ENCODE measurements around the gene MGAT4A. TPM values are rescaled to one million over a fixed set of nuclear protein-coding genes. Genes with fewer than 3 reads are reported as not detected.

Gene MGAT4A
- total and polyA plus RNA-seq, 9 of the 15 experiments (the other 6 are each of a cell fraction or from before 2014, with no cell fraction given): 0.03 to 0.53 (median 0.18) TPM; not detected in 2

GRCh38 chr2:98623657-98624056 is 107.3 kb downstream of the MGAT4A start:
- DNase-seq (ENCODE audit: extremely low read depth in 1 of 4, low spot score in 3 of 4) (no peak), FAIRE-seq (no peak), ATAC-seq (peak; percentile 29; the same call in 1 of the 3 replicates)
- no peak overlapping the region for H3K27ac ChIP-seq (ENCODE audit: extremely low read depth, low read depth, low read length)
- in situ Hi-C loops (cut with MboI): no loop called here
- H2AFZ ChIP-seq (ENCODE audit: low read depth, low read length): no peak overlapping the region
- peaks cover 0 to 2% of the 10 kb centered on the region in 2 experiments; a peak in 1 of 5 replicates for H3K27me3 ChIP-seq (ENCODE audit: control insufficient read depth in 2 of 2, insufficient read depth in 2 of 2, low read length in 2 of 2)
- ChIA-PET POLR2A (no interaction called here), CTCF (ENCODE audit: low intra/inter-chr PET ratio) (no interaction called here)
- H3K9ac ChIP-seq (ENCODE audit: insufficient read depth in 1 of 2, low read depth in 2 of 2, low read length in 2 of 2): no peak overlapping the region
- WGBS (ENCODE audit: insufficient coverage, low coverage, missing lambda C conversion rate): 20% methylated on average over 4 of the region's 5 CpGs
- no peaks in the 10 kb centered on the region for H3K79me2 ChIP-seq (ENCODE audit: control insufficient read depth, insufficient read depth, low read length)
- H3K4me1 ChIP-seq (replicated peaks in 1 of 2; ENCODE audit: control insufficient read depth in 2 of 2, insufficient read depth in 2 of 2, low read length in 2 of 2): no peaks in the 10 kb centered on the region
- H3K36me3 ChIP-seq (ENCODE audit: control insufficient read depth, insufficient read depth, low read length): no peaks in the 10 kb centered on the region
- intact Hi-C loops (cut with micrococcal nuclease): no loop called here
- no TSS peak for BruUV-seq (replicated peaks)
- no peaks in the 10 kb centered on the region for H3K9me3 ChIP-seq (replicated peaks; ENCODE audit: control insufficient read depth, insufficient read depth, low read depth, low read length)
- no peaks in the 10 kb centered on the region for H3K9me1 ChIP-seq (ENCODE audit: control insufficient read depth, insufficient read depth, low read length)
- no peak overlapping the region for H3K4me2 ChIP-seq (ENCODE audit: insufficient read depth, low read length)
- H3K4me3 ChIP-seq: no peak overlapping the region
- H4K20me1 ChIP-seq (replicated peaks; ENCODE audit: control insufficient read depth, insufficient read depth, low read length): no peaks in the 10 kb centered on the region
- no peak for TF ChIP-seq ZNF668 (CRISPR knock-in tag; IDR thresholded peaks at IDR 0.05)
- no peak for TF ChIP-seq ZKSCAN8 (CRISPR knock-in tag; IDR thresholded peaks at IDR 0.05)
- no peak for TF ChIP-seq MNT (conservative IDR thresholded peaks at IDR 0.05)
- TF ChIP-seq BMI1 (IDR thresholded peaks at IDR 0.05; ENCODE audit: low read length): no peak
- TF ChIP-seq ZFP36 (IDR thresholded peaks at IDR 0.05; ENCODE audit: low read depth, low read length, partially characterized antibody): no peak
- TF ChIP-seq ZNF592 (IDR thresholded peaks at IDR 0.05): no peak
- TF ChIP-seq DACH1 (IDR thresholded peaks at IDR 0.05; ENCODE audit: partially characterized antibody): no peak
- TF ChIP-seq ZNF134 (CRISPR knock-in tag; conservative IDR thresholded peaks at IDR 0.05): no peak
- no peak for TF ChIP-seq THRB (CRISPR knock-in tag; conservative IDR thresholded peaks at IDR 0.05)
- TF ChIP-seq PHF8 (IDR thresholded peaks at IDR 0.05; ENCODE audit: borderline replicate concordance, low read length): no peak
- TF ChIP-seq NR1H2 (CRISPR knock-in tag; IDR thresholded peaks at IDR 0.05): no peak
- no peak for TF ChIP-seq HNRNPUL1 (IDR thresholded peaks at IDR 0.05; ENCODE audit: low read length)
- TF ChIP-seq ATF3 (IDR thresholded peaks at IDR 0.05): no peak
- no peak for TF ChIP-seq ATF3 (CRISPR knock-in tag; conservative IDR thresholded peaks at IDR 0.05)
- TF ChIP-seq BRCA1 (IDR thresholded peaks at IDR 0.05): no peak
- TF ChIP-seq BRCA1 (CRISPR knock-in tag; IDR thresholded peaks at IDR 0.05): no peak

All from K562 (cell line).